BLaER1 (cell line): Measurements from ENCODE around the gene EPHB4.
A peak's percentile ranks its signal among the peaks of the same experiment; 100 is the strongest.

Source experiments
- H3K27ac ChIP-seq: shearing (Covaris generic); formaldehyde crosslinking; 2 replicates; pipeline ENCODE4 v1.8.1; 2022
- H3K27me3 ChIP-seq: shearing (Covaris generic); formaldehyde crosslinking; 2 replicates; pipeline ENCODE4 v1.8.1; 2022
- H3K36me3 ChIP-seq: shearing (Covaris generic); formaldehyde crosslinking; 2 replicates; pipeline ENCODE4 v1.8.1; 2022
- H3K4me1 ChIP-seq: shearing (Covaris generic); formaldehyde crosslinking; 2 replicates; pipeline ENCODE4 v1.8.1; 2022
- H3K4me2 ChIP-seq: shearing (Covaris generic); formaldehyde crosslinking; 2 replicates; pipeline ENCODE4 v1.8.1; 2022
- H3K4me3 ChIP-seq: shearing (Covaris generic); formaldehyde crosslinking; 2 replicates; pipeline ENCODE4 v1.8.1; 2022
- H3K9ac ChIP-seq: shearing (Covaris generic); formaldehyde crosslinking; 2 replicates; pipeline ENCODE4 v1.8.1; 2022
- H3K9me3 ChIP-seq: shearing (Covaris generic); formaldehyde crosslinking; 2 replicates; pipeline ENCODE4 v1.8.1; 2022
- H4K20me1 ChIP-seq: shearing (Covaris generic); formaldehyde crosslinking; 2 replicates; pipeline ENCODE4 v1.8.1; 2022
- Cebpa-rat ChIP-seq: shearing (Covaris generic); IDR thresholded peaks from 2 replicates; pipeline ENCODE4 v1.8.1; 2022

Gene EPHB4

GRCh38 chr7:100827330-100828226 lies at the start of gene EPHB4:
Gene EPHB4, minus strand, starts transcription at chr7:100827523. Its CDS starts 493 bp downstream, at chr7:100827030.
- TF ChIP-seq Cebpa-rat = no peak
- peaks cover 49% of the 10 kb centered on the region for H3K4me1 ChIP-seq
- H3K9me3 ChIP-seq = no peaks in the 10 kb centered on the region
- peak within 1 kb of the TSS; percentile 94 for H3K4me3 ChIP-seq
- peaks cover 21% of the 10 kb centered on the region for H3K36me3 ChIP-seq
- H3K4me2 ChIP-seq = peak within 1 kb of the TSS; percentile 95
- H3K27me3 ChIP-seq = no peaks in the 10 kb centered on the region
- peak within 1 kb of the TSS; percentile 95 for H3K9ac ChIP-seq
- peak within 1 kb of the TSS; percentile 92 for H3K27ac ChIP-seq
- peaks cover 38% of the 10 kb centered on the region for H4K20me1 ChIP-seq

- Histone ChIP-seq H3K4me3 (peak overlapping the region; percentile 95), H4K20me1 (peaks cover 52% of the 10 kb centered on the region), H3K4me2 (peak overlapping the region; percentile 87), H3K4me1 (peaks cover 56% of the 10 kb centered on the region), H3K27ac (peak overlapping the region; percentile 97), H3K36me3 (peaks cover 87% of the 10 kb centered on the region), H3K27me3 (no peaks in the 10 kb centered on the region), H3K9ac (peak overlapping the region; percentile 98), H3K9me3 (no peaks in the 10 kb centered on the region)
- no peak for TF ChIP-seq Cebpa-rat
Measured at GRCh38 chr7:100875356-100875751, 48.0 kb upstream of the EPHB4 start.

DNA sequence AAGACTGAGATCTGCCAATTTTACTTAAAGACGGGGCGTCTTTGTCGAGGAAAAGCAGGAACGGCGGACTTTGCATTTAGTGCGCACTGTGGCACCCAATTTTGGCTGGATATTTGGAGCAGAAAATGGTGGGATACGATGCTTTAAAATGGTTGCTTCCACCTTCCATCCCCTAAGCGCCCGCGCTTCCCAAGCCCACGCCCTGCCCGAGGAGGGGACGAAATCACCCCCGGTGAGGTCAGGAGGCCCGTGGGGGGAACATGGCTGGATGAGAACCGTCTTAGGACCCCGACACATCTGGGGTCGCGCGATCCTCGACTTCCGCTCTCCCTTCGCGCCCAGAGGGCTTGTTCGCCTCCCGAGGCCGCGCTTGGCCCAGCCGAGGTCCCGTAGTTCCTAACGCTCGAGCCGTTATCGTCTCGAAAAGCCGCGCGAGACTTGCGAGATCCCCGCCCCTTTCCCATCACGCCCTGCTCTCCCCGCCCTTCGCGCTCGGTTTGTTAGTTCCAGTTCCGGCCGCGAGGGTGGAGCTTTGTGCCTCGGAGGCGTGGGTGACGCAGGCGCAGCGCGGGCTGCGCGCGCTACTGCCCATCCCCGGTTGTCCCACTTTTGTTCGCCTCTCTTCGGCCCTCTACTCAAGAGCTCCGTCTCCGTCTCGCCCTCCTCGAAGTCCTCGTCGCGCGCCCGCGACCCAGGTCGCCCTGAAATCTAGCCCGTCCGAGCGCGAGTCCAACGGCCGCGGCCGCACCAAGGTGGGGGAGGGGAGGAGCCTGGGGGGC lies 47.4 kb upstream of the EPHB4 start, which contains the start of gene SRRT:
Gene SRRT, plus strand, starts transcription at position 527 of the 779 bp plus-strand sequence. CDS start 488 bp downstream, outside the sequence.
- peaks cover 46% of the 10 kb centered on the region for H4K20me1 ChIP-seq
- peaks cover 50% of the 10 kb centered on the region for H3K4me1 ChIP-seq
- no peaks in the 10 kb centered on the region for H3K27me3 ChIP-seq
- peak within 1 kb of the TSS; percentile 95 for H3K4me3 ChIP-seq
- H3K27ac ChIP-seq = peak within 1 kb of the TSS; percentile 97
- no peak for TF ChIP-seq Cebpa-rat
- H3K4me2 ChIP-seq = peak within 1 kb of the TSS; percentile 87
- peaks cover 86% of the 10 kb centered on the region for H3K36me3 ChIP-seq
- H3K9ac ChIP-seq = peak within 1 kb of the TSS; percentile 98
- no peaks in the 10 kb centered on the region for H3K9me3 ChIP-seq

- Histone ChIP-seq H3K36me3 (peaks cover 80% of the 10 kb centered on the region), H3K4me1 (peaks cover 46% of the 10 kb centered on the region), H3K4me2 (peak overlapping the region; percentile 78), H3K9me3 (no peaks in the 10 kb centered on the region), H3K4me3 (peak overlapping the region; percentile 95), H4K20me1 (peaks cover 41% of the 10 kb centered on the region), H3K27ac (peak overlapping the region; percentile 97), H3K27me3 (no peaks in the 10 kb centered on the region), H3K9ac (peak overlapping the region; percentile 98)
- no peak for TF ChIP-seq Cebpa-rat
Measured at GRCh38 chr7:100874300-100874576, 46.9 kb upstream of the EPHB4 start.

GRCh38 chr7:100873599-100874299 lies 46.4 kb upstream of the EPHB4 start:
- H3K27ac ChIP-seq = peak overlapping the region; percentile 97
- H3K4me3 ChIP-seq = no peak overlapping the region
- peaks cover 78% of the 10 kb centered on the region for H3K36me3 ChIP-seq

DNA sequence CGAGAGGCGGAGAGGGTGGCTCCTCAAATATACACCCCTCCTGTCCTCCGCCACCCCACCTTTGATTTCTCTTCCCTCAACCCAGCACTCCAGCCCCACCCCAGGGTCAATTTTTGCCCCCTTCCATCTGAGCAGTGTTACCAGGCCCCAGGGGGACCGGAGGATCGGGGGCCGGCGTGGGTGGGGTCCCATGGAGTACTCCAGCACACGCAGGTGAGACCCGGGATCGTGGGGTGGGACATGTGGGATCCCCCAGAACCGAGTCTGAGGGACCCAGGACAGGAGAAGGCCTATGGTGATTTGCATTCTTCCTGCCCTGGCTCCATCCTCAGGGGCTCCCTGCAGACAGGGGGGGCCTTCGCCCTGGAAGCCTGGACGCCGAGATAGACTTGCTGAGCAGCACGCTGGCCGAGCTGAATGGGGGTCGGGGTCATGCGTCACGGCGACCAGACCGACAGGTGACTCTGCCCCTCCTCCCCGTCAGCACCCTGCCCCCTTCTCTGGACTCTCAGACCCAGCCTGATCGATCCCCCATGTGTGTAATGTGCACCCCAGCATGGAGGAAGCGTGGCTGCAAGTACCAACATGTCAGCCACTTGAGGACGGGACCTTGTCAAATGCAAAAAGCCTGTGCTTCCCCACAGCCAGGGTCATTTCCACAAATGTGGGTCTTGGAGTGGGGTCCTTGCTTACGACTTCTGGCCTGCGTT lies 40.6 kb upstream of the EPHB4 start:
- TF ChIP-seq Cebpa-rat = no peak
- Histone ChIP-seq H3K27ac (peak overlapping the region; percentile 98), H3K36me3 (peaks cover 55% of the 10 kb centered on the region), H3K9ac (peak overlapping the region; percentile 98), H3K4me1 (peaks cover 57% of the 10 kb centered on the region), H3K4me3 (peak overlapping the region; percentile 99), H3K4me2 (peak overlapping the region; percentile 94), H4K20me1 (no peaks in the 10 kb centered on the region), H3K9me3 (no peaks in the 10 kb centered on the region), H3K27me3 (no peaks in the 10 kb centered on the region)

More at GRCh38 chr7:100873599-100874299, 46.4 kb upstream of the EPHB4 start:
- Histone ChIP-seq H3K4me2 (peak overlapping the region; percentile 78), H3K27me3 (no peaks in the 10 kb centered on the region), H3K9me3 (no peaks in the 10 kb centered on the region), H4K20me1 (peaks cover 36% of the 10 kb centered on the region), H3K9ac (no peak overlapping the region), H3K4me1 (peaks cover 46% of the 10 kb centered on the region)
- no peak for TF ChIP-seq Cebpa-rat

- H3K9ac ChIP-seq = peak within 1 kb of the TSS; percentile 98
- H3K4me1 ChIP-seq = peaks cover 57% of the 10 kb centered on the region
- H3K27ac ChIP-seq = peak within 1 kb of the TSS; percentile 98
- peak within 1 kb of the TSS; percentile 94 for H3K4me2 ChIP-seq
- H3K27me3 ChIP-seq = no peaks in the 10 kb centered on the region
- H3K4me3 ChIP-seq = peak within 1 kb of the TSS; percentile 99
- H3K9me3 ChIP-seq = no peaks in the 10 kb centered on the region
- no peaks in the 10 kb centered on the region for H4K20me1 ChIP-seq
- peaks cover 55% of the 10 kb centered on the region for H3K36me3 ChIP-seq
- no peak for TF ChIP-seq Cebpa-rat
Measured at GRCh38 chr7:100867040-100867775, 39.9 kb upstream of the EPHB4 start, which contains the start of gene TRIP6. Gene TRIP6, plus strand, starts transcription at chr7:100867387. Its CDS starts 111 bp downstream, at chr7:100867498.

- H3K36me3 ChIP-seq = peaks cover 55% of the 10 kb centered on the region
- H3K9me3 ChIP-seq = no peaks in the 10 kb centered on the region
- H3K4me1 ChIP-seq = peaks cover 57% of the 10 kb centered on the region
- H3K27ac ChIP-seq = peak overlapping the region; percentile 98
- no peaks in the 10 kb centered on the region for H3K27me3 ChIP-seq
- H3K4me3 ChIP-seq = peak overlapping the region; percentile 99
- no peak for TF ChIP-seq Cebpa-rat
- no peaks in the 10 kb centered on the region for H4K20me1 ChIP-seq
- peak overlapping the region; percentile 98 for H3K9ac ChIP-seq
- peak overlapping the region; percentile 94 for H3K4me2 ChIP-seq
Measured at GRCh38 chr7:100866729-100867039, 39.4 kb upstream of the EPHB4 start.
